ENCODE measurements around the gene ZDHHC1.

ZDHHC1 gene, protein sequence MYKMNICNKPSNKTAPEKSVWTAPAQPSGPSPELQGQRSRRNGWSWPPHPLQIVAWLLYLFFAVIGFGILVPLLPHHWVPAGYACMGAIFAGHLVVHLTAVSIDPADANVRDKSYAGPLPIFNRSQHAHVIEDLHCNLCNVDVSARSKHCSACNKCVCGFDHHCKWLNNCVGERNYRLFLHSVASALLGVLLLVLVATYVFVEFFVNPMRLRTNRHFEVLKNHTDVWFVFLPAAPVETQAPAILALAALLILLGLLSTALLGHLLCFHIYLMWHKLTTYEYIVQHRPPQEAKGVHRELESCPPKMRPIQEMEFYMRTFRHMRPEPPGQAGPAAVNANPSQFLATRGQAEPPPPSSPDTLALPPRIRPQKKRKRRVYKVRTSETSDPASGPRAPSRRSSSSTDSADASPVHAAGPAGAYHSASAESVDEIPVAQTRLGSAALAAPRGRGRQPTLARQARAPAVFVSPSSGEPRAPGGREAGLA

DNA sequence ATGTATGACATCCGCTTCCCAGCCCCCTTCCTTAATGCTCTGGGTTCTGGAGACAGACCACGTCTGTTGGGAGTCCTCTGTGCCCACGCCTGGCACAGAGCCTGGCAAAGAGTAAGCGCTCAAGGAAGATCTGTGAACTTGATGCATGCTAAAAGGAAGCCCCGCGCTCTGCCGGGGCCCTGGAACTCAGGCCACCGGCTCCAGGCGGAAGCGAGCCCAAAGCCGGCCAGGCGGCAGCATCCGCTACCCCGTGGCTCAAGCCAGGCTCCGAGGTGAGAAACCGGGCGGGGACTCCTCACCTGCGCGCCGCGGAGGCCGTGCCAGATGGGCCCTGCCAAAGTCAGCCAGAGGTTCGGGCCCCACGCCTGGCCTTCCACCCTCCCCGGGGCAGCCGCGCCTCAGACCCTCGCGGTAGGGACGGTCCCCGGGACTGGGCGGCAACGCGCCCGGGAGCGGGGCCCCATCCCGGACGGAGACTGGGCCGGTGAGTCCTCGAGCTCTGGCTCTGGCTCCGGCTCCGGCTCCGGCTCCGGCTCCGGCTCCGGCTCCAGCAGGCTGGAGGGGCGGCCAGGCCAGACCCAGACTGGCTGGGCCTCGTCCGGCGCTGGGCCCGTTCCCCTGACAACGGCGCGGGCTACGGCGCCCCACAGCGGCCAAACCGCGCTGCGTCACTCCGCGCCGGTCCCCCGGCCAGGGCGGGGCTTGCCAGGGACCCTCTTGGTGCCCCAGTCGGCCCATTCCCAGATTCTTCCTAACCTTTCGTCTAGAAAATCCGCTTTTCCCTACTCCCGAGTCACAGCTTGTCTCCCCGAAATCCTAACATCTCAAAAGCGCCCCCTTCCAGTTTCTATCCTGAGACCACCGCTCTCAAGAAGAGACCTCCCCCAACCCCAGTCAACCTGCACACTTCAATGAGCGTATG lies at the start of gene ZDHHC1:
Gene ZDHHC1 (minus strand): TSS at position 606 of the 922 bp plus-strand sequence. CDS start 8,702 bp downstream, outside the sequence.
- peak; percentile 80 for DNase-seq (ENCODE audit: low read depth)
- H3K4me3 ChIP-seq (ENCODE audit: control insufficient read depth, low read depth, low read length): peak within 1 kb of the TSS; percentile 65
- TF ChIP-seq, protein P1, sequence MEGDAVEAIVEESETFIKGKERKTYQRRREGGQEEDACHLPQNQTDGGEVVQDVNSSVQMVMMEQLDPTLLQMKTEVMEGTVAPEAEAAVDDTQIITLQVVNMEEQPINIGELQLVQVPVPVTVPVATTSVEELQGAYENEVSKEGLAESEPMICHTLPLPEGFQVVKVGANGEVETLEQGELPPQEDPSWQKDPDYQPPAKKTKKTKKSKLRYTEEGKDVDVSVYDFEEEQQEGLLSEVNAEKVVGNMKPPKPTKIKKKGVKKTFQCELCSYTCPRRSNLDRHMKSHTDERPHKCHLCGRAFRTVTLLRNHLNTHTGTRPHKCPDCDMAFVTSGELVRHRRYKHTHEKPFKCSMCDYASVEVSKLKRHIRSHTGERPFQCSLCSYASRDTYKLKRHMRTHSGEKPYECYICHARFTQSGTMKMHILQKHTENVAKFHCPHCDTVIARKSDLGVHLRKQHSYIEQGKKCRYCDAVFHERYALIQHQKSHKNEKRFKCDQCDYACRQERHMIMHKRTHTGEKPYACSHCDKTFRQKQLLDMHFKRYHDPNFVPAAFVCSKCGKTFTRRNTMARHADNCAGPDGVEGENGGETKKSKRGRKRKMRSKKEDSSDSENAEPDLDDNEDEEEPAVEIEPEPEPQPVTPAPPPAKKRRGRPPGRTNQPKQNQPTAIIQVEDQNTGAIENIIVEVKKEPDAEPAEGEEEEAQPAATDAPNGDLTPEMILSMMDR (conservative IDR thresholded peaks at IDR 0.05; ENCODE audit: control insufficient read depth, insufficient read depth, low read depth, low read length): no peak

DNA sequence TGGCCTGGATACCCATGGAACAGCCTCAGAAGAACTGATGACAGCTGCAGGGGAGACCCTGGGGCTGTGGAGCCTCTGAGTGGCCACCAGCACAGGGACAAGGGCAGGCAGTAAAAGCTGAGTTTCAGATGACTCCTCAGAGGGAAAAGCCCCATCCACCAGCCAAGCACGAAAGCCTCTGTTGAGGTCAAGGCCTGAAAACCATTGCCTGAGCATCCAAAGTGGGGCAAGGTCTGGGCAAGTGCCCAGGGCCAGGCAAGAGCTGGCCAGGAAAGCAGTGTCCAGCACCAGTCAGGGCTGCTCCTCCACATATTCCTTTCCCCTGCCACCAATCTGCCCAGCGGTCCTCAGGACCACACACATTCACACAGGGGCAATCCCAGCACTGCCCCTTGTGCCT lies 48.3 kb upstream of the ZDHHC1 start:
- TF ChIP-seq, protein P1 (conservative IDR thresholded peaks at IDR 0.05; ENCODE audit: control insufficient read depth, insufficient read depth, low read depth, low read length): no peak
- DNase-seq (ENCODE audit: low read depth): no peak
- H3K4me3 ChIP-seq (ENCODE audit: control insufficient read depth, low read depth, low read length): no peak overlapping the region

DNA sequence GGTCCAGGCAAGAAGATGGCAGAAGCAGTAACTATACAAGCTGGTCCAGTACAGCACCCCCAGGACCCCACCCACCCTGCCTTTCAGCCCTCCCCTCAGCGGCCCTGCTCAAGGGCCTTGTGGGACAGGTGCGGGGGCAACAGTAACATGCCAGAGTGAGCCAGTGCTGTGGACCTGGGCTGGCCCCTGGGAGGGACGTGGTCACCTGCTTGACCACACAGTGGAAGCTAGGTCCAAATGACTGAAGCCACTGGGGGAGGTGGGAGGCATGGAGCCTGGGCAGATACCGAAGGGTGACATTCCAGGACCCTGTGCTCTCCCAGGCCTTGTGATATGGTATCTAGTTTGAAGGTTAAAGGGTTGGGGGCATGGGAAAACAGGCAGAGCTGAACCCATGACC lies 47.4 kb upstream of the ZDHHC1 start:
- TF ChIP-seq, protein P1 (conservative IDR thresholded peaks at IDR 0.05; ENCODE audit: control insufficient read depth, insufficient read depth, low read depth, low read length): no peak
- no peak overlapping the region for H3K4me3 ChIP-seq (ENCODE audit: control insufficient read depth, low read depth, low read length)
- no peak for DNase-seq (ENCODE audit: low read depth)

DNA sequence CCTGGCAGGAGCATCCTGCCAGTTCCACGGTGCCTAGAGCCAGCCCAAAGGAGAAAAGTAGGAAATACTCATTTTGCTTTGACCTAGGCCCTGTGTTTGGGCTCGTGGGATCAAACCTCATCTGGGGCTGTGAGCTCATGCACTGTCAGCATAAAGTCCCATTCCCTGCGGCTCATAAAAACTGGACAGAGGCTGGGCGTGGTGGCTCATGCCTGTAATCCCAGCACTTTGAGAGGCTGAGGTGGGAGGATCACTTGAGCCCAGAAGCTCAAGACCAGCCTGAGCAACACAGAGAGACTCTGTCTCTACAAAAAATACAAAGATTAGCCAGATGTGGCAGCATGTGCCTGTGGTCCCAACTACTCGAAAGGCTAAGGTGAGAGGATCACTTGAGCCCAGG lies 46.8 kb upstream of the ZDHHC1 start:
- TF ChIP-seq, protein P1 (conservative IDR thresholded peaks at IDR 0.05; ENCODE audit: control insufficient read depth, insufficient read depth, low read depth, low read length): no peak
- DNase-seq (ENCODE audit: low read depth): no peak
- H3K4me3 ChIP-seq (ENCODE audit: control insufficient read depth, low read depth, low read length): no peak overlapping the region

DNA sequence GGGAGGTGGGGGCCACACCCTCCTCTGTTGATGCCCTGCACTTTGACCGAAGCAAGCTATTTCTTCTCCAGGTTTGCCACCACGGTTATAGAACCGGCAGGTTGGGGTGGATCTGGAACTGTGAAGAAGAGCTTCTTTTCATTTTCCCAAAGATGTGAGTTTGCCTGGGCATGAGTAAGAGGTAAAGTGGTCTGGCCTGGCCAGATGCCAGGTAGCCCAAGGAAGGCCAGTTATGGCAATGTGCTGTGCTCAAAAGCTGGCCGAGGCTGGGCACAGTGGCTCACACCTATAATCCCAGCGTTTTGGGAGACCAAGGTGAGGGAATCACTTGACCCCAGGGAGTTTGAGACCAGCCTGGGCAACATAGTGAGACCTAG lies 46.0 kb upstream of the ZDHHC1 start:
- no peak for DNase-seq (ENCODE audit: low read depth)

More for the DNA sequence above, 46.0 kb upstream of the ZDHHC1 start:
- no peak overlapping the region for H3K4me3 ChIP-seq (ENCODE audit: control insufficient read depth, low read depth, low read length)
- TF ChIP-seq, protein P1 (conservative IDR thresholded peaks at IDR 0.05; ENCODE audit: control insufficient read depth, insufficient read depth, low read depth, low read length): no peak

Measured in fibroblast of mammary gland (primary cell).